GM21576 (cell line): ENCODE results near the gene TK2.

Source experiments
- ATAC-seq: cut with Tn5 transposase; IDR thresholded peaks from one replicate; pipeline ENCODE4 v1.9.1; 2021; ENCODE audit warnings: mild to moderate bottlenecking, moderate library complexity; ENCODE audit not compliant: unreplicated experiment

Gene TK2

DNA sequence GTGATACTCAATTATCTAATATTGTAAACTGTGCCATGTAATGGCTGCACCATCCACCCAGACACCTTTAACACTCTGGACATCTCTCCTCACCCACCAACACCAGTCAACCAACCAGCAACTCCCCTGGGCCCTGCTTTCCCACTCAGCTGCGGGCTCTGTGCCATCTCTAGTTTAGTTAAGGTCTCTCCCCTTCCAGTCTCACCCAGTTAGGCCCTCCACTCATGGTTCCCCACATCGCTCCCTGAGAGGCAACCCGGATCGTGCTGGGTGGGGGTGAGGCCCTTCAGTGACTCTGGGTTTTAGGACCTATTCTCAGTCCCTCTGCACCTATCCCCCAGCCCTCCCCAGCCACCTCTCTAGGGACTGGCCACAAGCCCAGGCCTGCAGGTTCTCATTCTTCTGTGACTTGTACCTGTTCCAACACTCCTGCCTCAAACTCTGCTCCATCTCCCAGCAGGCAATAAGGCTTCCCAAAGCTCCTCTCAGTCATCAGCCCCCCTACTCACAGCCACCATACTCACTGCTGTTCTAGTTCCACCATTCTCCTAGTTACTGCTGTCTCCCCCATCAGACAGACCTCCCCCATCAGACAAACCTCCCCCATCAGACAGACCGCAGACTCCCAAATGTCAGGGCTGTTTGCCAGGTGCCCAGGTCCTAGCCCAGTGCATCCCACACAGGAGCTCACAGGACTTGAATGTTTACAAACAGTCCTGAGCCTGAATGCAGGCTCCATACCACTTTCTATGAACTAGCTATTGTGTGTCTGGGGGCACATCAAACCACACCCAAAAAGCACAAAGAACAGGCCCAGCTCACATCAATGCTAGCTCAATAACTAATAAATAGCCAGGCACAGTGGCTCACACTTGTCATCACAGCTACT is 2.6 kb downstream of the TK2 start:
- no peak for ATAC-seq

GRCh38 chr16:66544016-66544757 is 5.7 kb downstream of the TK2 start:
- ATAC-seq, result no peak

DNA sequence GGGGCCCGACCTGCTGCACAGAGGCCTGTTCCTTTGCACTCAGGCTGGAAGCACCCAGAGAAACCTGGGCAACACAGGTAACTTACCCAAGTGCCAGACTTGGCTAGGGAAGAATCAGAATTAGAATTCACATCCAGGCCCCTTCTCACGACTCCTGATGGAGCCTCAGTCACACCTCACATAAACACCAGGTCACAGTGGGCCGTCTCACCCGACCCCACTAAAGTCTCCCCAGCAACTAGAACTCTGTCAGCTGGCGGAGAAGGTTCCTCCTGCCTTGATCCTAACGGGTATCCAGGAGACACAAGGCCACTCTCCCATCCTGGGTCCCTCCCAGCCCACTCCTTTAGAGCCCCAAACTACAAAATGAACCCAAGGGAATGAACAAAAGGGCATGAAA is 6.4 kb downstream of the TK2 start:
- ATAC-seq, result no peak

GRCh38 chr16:66542396-66542795 is 7.5 kb downstream of the TK2 start:
- no peak for ATAC-seq

DNA sequence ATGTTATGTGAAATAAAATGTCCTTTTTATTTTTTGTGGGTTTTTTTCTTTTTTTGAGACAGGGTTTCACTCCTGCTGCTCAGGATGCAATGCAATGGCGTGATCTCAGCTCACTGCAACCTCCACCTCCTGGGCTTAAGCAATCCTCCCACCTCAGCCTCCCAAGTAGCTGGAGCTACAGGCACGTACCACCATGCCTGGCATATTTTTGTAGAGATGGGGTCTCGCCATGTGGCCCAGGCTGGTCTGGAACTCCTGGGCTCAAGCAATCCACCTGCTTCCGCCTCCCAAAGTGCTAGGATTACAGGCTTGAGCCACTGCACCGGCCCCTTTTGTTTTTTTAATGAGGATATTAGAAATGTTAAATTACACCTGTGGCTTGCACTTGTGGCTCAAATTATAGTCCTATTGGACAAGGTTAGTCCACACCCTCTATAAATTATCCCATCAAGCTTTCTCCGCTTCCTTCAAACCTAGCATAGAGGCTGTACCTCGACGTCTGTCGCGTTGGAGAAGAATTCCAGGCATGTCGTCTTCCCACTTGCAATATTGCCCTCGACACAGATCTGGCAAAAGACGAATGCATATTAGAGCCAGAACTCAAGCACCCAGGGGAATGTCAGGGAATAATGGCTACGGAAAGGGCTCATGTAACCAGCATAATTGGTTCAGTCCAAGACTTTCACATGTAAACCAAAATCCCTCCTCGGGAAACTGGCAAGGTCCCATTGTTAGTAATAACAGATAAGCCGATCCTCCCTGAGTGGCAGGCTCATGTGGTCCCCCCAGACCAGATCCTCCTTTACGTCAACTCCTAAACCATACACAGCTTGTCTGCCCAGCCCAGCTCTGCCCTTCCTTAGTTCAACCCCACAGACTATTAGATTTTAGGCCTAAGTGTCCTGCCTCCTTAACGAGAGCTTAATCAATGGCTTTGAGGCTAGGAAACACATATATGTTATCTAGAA is 8.2 kb downstream of the TK2 start:
- ATAC-seq, result no peak

GRCh38 chr16:66539623-66540469 is 10.1 kb downstream of the TK2 start:
- ATAC-seq, result no peak

GRCh38 chr16:66538910-66539309 is 11.0 kb downstream of the TK2 start:
- ATAC-seq, result no peak

DNA sequence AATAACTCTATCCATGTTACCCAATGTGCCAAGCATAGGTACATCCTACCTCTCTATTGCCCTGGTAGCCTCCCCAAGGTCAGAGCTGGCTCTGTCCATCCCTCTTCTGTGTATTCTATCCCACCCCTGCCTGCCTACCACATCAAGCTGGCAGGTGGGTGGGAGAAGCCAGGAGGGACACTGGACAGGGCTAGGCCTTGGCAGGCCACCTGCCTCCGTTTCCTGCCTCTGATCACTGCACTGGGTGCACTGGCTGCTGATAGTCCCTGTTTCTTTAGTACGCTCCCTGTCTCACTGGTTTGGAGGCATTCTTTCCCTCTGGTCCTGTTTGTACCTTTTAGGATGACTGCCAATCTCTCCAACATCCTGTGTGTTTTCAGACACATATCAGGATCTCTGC is 12.7 kb downstream of the TK2 start:
- no peak for ATAC-seq

GRCh38 chr16:66536525-66536924 is 13.4 kb downstream of the TK2 start:
- no peak for ATAC-seq

- ATAC-seq, result no peak
Observed at GRCh38 chr16:66534376-66534799, 15.5 kb downstream of the TK2 start.

DNA sequence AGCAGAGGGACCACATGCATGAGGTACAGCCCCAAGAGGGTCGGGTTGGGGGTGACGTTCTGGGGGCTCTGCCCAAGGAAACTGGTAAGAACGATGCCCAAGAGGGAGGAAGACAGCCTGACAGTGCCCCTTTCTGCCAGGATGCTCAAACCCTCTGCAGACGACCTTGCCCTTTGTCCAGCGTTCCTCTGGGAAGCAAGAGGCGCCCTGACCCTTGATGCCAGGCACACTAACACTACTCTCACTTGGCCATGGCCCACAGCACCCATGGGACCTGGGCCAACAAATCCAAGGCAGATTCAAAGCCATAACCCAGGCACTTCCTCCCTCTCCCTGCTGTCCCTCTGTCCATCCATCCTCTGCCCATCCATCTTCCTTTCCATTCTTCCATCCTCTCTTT is 20.4 kb downstream of the TK2 start:
- no peak for ATAC-seq

DNA sequence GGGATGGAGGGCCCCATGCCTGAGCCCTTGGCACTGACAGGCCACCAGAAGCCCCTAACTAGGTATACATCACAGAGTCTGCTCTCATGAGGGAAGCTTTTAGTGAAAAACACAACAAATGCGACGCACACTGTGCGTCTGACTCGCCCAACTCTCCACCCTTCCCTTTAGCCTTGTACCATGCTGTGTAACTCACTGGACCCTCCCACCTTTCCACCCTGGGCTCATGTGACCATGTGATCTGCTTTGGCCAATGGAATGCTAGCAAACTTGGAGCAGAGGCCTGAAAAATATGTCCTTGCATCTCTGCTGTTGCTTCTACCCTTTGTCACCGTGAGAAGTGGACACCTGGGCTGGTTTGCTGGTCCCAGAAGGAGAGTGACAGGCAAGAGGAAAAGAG is 21.6 kb downstream of the TK2 start:
- ATAC-seq, result no peak

- no peak for ATAC-seq
Observed at GRCh38 chr16:66525396-66526180, 24.3 kb downstream of the TK2 start.

GRCh38 chr16:66524601-66525164 is 25.2 kb downstream of the TK2 start:
- ATAC-seq, result peak; percentile 61

DNA sequence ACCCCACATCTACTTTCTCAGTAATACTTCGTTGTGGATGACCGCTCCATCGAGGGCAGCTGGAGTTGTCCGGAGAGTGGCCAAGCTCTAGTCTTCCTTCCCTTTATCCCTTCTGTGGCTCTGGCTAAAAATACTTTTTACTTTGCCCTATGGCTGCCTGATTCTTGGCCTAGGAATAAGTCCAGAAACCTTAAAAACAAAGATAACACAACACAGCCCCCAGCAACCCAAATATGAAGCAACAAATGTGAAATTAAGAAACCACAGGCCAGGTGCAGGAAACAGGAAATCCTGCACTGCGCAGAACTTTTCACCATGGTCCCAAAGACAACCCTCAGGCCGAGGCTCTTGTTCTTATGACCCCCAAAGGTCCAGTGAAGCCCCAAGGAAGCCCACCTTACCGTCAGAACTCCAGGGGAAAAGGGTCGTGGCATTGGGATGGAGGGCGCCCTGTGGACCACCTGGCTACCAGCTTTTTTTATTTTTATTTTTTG is 26.0 kb downstream of the TK2 start:
- ATAC-seq, result peak; percentile 39

DNA sequence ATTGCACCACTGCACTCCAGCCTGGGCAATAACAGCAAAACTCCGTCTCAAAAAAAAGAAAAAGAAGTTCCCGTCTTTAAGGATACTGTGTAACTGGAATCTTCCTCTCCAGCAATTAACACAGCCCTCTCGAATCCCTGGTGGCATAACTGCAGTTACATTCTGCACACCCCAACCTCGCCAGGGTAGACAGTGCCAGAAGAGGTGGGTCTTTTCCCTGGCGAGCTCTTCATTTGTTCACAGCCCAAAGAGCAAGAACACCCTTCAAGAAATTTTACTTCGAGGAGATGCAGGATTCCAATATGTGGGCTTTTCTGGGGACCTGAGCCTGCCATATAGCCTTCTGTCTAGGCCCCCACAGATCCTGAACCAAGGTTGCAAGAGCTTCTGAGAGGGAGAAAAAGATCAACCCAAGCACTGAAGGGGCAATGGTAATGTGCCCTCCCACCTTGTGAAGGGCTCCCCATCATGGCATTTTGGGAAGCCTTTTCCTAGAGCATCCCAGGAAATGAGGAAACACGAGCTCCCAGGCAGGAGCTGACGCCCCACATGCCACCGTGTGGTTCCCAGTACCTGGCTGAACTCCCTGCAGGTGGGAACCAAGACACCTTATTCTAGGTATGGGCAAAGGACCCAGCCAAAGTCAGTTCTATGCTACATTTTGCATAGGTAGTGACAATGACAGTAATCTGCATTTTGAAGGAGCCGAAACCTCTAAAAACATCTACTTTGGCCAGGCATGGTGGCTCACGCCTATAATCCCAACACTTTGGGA is 26.9 kb downstream of the TK2 start:
- ATAC-seq, result no peak

- ATAC-seq, result peak; percentile 59
Observed at GRCh38 chr16:66521951-66522771, 27.8 kb downstream of the TK2 start.
